Stimulated activated CD4-positive, alpha-beta T cell treated with anti-CD3 and anti-CD28 coated beads, TNF-alpha, amount 100 ng/mL, for 48 hours (primary cell): ENCODE data around the gene NDUFS2.
"Not testable (repeated sequence)": the region's sequence is repeated elsewhere in the genome, so short reads cannot be mapped to it uniquely, and the experiment has no call there.

Experiments used
- DNase-seq, 3 donors: peaks; one replicate each; pipeline ENCODE4 v3.0.0-alpha.2; 2020; ENCODE audit warnings: low read depth in 3 of 3

Gene NDUFS2

GRCh38 chr1:161250100-161250499 is 47.9 kb downstream of the NDUFS2 start:
- DNase-seq = not testable (repeated sequence)

DNA sequence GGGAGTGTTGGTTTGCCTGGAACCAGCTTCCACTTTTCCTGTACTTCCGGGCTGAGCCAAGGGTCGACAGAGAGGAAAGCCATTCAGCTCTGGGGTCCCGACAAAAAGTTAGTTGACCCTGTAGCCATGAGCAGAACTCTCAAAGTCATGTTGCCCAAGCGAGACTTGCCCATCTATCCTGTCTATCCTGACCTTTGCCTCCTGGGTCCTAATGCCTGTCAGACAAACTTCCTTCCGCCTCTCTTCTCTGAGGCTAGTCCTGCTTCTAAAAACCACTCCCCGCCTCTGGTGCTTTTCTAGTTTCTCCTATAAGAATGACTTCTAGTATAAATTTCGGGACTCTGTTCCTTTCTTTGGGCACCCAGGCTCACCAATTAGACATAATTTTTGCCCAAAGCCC is 48.7 kb downstream of the NDUFS2 start:
- DNase-seq = no peak

- no peak for DNase-seq
Observed at GRCh38 chr1:161251579-161251978, 49.4 kb downstream of the NDUFS2 start.

DNA sequence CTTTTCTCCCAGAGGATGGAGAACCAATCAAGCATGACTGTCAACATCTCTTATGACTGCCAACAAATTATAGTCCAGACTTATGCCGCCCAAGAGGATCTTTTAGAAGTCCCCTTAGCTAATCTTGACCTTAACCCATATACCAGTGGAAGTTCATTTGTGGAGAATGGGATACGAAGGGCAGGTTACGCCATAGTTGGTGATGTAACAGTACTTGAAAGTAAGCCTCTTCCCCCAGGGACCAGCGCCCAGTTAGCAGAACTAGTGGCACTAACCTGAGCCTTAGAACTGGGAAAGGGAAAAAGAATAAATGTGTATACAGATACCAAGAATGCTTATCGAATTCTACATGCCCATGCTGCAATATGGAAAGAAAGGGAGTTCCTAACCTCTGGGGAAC is 53.1 kb downstream of the NDUFS2 start:
- not testable (repeated sequence) for DNase-seq

- not testable (repeated sequence) for DNase-seq
Observed at GRCh38 chr1:161255955-161256520, 53.9 kb downstream of the NDUFS2 start.

GRCh38 chr1:161257109-161257508 is 54.9 kb downstream of the NDUFS2 start:
- not testable (repeated sequence) for DNase-seq

DNA sequence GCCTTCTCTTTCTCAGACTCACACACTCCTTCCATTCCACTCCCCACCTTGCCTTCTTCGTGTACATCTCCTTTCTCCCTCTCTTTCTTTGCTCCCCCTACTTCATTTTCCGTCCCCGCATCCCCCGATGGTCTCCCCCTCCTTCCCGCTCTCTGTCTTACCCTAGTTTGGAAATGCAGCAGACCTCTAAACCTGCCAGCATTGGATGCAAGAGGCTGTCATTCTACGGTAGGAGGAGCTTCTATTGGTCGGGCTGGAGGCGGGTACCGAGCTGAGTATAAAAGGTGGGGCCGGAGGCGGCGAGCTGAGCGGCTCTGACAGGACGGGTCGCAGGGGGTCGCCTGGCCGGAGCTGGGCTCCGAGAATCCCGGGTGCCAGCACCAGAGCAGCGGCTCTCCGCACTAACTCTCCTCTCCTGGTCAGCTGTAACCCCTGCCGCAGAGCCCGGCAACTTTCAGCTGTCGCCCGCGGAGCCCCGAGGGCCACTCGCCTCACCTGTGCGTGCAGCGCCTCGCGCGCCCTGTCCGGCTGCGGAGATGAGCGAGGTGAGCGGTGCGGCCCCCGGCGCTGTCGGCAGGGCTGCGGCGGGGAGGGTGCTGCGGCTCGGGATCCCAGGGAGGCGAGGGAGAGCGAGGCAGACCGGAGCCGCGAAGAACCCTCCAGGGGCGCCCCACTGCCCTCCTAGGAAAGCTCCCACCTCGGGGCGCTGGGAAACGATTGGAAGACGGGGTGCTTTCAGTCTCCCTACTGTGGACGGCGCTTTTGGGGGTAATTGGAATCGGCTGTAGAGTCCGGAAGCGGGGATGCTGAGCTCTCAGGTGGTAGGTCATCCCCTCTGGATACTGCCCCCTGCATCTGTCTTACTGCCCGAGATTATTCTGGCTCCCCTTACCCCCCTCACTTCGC is 56.5 kb downstream of the NDUFS2 start, which contains the start of gene PCP4L1:
Gene PCP4L1 (plus strand): TSS at position 307 of the 906 bp plus-strand sequence. CDS start 230 bp downstream, at position 537.
- peak; percentile 11 to 22 (median 18) for DNase-seq

DNA sequence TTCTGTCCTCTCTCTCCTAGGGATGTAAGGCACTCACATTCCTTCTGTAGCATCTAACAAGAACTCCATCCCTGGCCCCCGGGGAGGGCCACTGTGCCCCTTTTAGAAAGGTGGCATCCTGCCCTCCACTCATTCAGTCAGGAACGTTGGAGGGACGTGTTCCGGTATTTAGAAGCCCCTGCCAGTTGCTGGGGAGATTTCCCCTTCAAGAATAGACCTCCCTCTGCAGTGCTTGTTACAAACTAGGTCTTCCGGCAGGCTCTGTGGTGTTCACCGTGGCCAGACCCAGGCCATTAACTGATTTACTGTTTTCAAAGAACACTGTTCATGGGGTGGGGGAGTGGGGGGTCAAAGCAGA is 57.2 kb downstream of the NDUFS2 start:
- DNase-seq = no peak

DNA sequence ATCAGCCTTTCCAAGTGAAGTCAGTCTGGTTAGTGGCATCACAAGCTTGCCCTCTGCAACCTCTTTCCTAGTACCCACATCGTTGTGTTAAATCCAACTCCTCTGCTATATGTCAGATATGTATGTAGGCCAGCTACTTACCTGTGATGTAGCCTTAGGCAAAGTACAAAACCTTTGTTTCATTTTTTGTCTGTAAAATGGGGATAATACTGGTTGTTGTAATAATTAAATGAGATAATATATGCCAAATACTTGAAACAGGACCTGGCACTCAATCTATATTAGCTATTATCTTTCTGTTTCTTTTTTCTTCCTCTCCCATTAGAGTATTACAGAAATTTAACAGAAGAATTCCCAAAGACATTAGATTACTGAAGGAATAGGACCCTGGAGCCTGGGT is 57.6 kb downstream of the NDUFS2 start:
- DNase-seq = no peak

GRCh38 chr1:161260376-161261260 is 58.5 kb downstream of the NDUFS2 start:
- no peak for DNase-seq

DNA sequence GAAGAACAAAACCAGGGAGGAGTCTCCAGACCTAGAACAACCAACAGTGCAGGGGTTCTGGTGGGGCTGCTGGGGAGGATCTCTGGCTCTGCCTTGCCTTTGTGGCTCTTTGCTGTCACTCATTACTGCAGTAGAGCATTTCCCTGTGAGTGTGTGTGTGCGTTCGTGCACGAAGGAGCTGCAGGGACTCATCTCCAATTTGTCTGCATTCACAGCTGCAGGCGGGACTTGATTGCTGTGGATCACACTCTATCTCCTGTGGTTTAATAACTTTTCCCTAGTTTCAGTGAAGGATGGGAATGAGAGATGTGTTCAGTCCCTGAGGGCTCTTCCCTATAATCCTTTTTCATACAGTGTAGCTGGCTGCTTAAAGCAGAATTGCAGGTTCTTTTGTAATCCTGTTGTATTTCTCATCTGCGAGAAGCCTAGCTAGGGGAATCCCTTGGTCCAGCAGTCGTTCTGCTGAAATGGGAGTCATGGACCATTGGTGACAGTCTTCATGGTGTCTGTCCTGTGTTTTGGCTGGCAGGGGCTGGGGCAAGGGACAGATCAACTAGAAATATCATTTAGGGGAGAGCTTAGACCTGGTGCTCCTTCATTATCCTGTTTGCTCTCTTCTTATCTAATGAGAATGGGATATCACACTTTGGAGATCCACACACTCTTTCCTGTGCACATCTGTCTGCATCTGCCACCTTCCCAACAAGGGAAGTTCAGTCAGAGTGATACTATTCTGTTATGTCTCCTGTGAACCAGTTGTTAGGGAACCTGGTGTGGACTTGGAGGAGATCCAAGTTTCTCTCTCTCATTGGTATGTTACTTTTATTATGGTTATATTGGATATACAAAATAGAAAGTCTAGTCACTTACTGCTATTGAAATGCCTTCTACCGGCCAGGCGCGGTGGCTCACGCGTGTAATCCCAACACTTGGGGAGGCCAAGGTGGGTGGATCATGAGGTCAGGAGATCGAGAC is 59.4 kb downstream of the NDUFS2 start:
- no peak for DNase-seq
